GM06990 (cell line): ENCODE results near the gene DTNB.
A peak's percentile ranks its signal among the peaks of the same experiment; 100 is the strongest.

ENCODE experiments used
- DNase-seq: peaks from one replicate; pipeline ENCODE4 v3.0.0-alpha.2; 2011; ENCODE audit not compliant: insufficient read length; ENCODE audit errors: extremely low read depth
- H3K27me3 ChIP-seq: replicated peaks from 2 replicates; pipeline ENCODE4 v1.6.0; 2011; ENCODE audit warnings: low read length; ENCODE audit not compliant: control insufficient read depth, insufficient read depth
- H3K36me3 ChIP-seq: 2 replicates; pipeline ENCODE4 v1.5.1; 2011; ENCODE audit warnings: low read length; ENCODE audit not compliant: control insufficient read depth, insufficient read depth
- H3K4me3 ChIP-seq: replicated peaks from 2 replicates; pipeline ENCODE4 v1.5.1; 2011; ENCODE audit warnings: low read depth, mild to moderate bottlenecking, control low read depth, low read length
- TF ChIP-seq, protein P1 (sequence below): IDR thresholded peaks from 2 replicates; pipeline ENCODE4 v1.5.1; 2011; ENCODE audit warnings: low read length, control low read depth, mild to moderate bottlenecking, inconsistent platforms; ENCODE audit not compliant: insufficient read depth, poor library complexity, severe bottlenecking

The DTNB gene

GRCh38 chr2:25460261-25460905 is 213.0 kb downstream of the DTNB start:
- no peak for DNase-seq
- TF ChIP-seq, protein P1, sequence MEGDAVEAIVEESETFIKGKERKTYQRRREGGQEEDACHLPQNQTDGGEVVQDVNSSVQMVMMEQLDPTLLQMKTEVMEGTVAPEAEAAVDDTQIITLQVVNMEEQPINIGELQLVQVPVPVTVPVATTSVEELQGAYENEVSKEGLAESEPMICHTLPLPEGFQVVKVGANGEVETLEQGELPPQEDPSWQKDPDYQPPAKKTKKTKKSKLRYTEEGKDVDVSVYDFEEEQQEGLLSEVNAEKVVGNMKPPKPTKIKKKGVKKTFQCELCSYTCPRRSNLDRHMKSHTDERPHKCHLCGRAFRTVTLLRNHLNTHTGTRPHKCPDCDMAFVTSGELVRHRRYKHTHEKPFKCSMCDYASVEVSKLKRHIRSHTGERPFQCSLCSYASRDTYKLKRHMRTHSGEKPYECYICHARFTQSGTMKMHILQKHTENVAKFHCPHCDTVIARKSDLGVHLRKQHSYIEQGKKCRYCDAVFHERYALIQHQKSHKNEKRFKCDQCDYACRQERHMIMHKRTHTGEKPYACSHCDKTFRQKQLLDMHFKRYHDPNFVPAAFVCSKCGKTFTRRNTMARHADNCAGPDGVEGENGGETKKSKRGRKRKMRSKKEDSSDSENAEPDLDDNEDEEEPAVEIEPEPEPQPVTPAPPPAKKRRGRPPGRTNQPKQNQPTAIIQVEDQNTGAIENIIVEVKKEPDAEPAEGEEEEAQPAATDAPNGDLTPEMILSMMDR, result no peak
- no peaks in the 10 kb centered on the region; the same call in 1 of the 2 replicates for H3K36me3 ChIP-seq
- H3K4me3 ChIP-seq, result no peak overlapping the region
- no peaks in the 10 kb centered on the region for H3K27me3 ChIP-seq

DNA sequence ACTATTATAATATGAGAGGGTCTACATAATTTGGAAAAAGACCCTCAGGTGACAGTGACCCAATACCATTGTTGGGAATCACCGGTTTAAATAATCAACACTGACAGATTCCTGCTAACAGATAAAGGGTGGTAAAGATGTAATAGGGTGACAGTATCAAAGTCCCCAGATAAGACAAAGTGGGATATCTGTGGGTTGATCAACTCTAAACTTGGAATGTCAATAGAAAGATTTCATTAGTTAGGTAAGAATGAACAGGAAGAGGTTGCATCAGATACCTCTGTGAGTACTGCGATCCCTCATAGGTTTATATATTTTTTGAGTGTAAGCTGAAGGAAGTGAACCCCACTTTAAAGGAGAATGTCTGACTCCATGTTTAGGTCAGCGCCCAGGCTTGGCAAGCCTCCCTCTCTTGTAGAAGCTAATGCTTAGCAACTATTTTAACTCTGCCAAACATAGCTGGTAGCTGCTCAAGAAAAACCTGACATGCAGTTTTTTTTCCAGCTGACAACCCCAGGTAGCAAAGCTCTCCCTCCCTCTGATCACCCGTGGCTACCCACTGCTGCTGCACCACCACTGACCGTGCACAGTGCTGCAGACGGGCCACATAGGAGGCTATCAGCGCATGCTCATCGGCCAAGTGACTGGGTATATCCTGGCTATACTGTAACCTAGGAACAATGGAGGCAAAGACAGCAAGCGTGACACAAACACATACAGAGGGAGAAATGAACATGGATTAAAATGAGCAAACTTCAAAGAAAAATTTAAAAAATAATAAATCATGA is 218.4 kb downstream of the DTNB start:
- H3K36me3 ChIP-seq, result no peaks in the 10 kb centered on the region; the same call in 1 of the 2 replicates
- no peak overlapping the region for H3K4me3 ChIP-seq
- TF ChIP-seq, protein P1, result no peak
- H3K27me3 ChIP-seq, result no peaks in the 10 kb centered on the region
- no peak for DNase-seq

DNA sequence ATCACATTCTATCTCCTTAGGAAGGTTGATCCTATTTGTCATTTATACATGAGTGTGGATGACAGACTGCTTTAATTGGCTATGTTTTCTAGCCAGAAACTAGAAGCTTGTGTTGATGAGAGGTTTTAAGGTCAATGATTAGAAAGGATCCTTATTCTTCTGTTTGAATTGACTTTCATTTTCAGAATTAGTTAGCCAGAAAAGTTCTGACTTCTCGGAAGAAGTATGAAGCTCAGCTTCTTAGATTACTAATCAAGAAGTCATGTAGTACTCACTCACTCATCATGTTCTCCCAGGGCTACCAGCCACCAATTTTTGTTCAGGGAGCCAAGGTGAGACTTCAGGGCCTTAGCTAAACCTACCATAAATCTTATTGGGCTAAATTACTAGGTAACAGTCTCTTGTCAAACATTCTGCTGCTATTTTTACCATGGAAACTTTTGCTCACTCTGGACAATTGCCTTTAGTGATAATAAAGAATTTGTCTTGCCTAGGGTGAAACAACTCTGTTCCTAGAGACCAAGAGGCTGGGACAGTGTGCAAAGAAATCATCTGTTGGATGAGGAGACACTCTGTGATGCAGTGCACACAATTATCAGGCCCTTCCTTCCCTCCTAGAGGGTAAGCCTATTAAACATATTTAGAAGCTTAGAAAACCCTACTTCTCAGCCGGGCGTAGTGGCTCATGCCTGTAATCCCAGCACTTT is 220.0 kb downstream of the DTNB start:
- no peaks in the 10 kb centered on the region; the same call in 1 of the 2 replicates for H3K36me3 ChIP-seq
- DNase-seq, result peak; percentile 48
- H3K4me3 ChIP-seq, result peak overlapping the region; percentile 11; the same call in 1 of the 2 replicates
- no peaks in the 10 kb centered on the region for H3K27me3 ChIP-seq
- TF ChIP-seq, protein P1, result no peak

DNA sequence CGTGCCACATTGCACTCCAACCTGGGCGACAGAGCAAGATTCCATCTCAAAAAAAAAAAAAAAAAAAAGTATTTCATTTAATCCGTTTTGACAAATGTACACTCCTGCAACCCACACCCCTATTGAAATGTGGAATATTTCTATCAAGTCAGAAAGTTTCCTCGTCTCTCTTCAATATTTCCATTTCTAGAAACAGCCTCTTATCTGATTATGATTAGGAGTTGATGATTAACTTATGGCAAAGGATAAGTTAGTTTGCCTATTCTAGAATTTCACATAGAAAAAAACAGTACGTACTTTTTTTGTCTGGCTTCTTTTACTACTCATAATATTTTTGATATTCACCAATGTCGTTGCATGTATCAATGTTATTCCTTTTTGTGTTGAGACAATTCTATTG is 224.6 kb downstream of the DTNB start:
- TF ChIP-seq, protein P1, result no peak
- Histone ChIP-seq H3K36me3 (no peaks in the 10 kb centered on the region), H3K4me3 (no peak overlapping the region), H3K27me3 (no peaks in the 10 kb centered on the region)
- no peak for DNase-seq

DNA sequence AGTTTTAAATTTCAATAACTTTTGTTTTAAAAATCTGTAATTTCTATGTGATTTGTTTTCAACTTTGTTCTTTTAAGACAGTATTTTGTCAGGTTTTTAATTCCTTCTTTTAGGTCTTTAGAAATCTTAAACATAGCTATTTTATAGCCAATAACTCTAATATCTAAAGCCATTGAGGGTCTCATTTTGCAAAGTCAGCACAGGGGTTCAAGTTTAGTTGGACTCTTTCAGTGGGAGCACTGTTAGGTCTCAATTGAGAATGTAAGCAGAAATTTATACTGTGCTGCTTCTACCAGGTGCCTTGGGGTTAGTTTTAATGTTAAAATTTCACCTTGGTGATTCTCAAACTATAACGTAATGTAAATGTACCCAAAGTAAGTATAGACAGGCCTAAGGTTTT is 226.4 kb downstream of the DTNB start:
- Histone ChIP-seq H3K4me3 (no peak overlapping the region), H3K36me3 (no peaks in the 10 kb centered on the region), H3K27me3 (no peaks in the 10 kb centered on the region)
- TF ChIP-seq, protein P1, result no peak
- DNase-seq, result no peak
